ENCODE measurements around the gene ZBTB17.

Gene ZBTB17

GRCh38 chr1:15947382-15948090 is 28.4 kb downstream of the ZBTB17 start:
- DNase-seq (ENCODE audit: low read depth in 2 of 2) = no peak

GRCh38 chr1:15946571-15947381 is 29.1 kb downstream of the ZBTB17 start:
- DNase-seq (ENCODE audit: low read depth in 2 of 2) = no peak

- DNase-seq (ENCODE audit: low read depth in 2 of 2) = no peak
These were observed 30.0 kb downstream of the ZBTB17 start for GRCh38 chr1:15945832-15946448.

GRCh38 chr1:15945011-15945831 is 30.7 kb downstream of the ZBTB17 start:
- DNase-seq (ENCODE audit: low read depth in 2 of 2) = no peak

GRCh38 chr1:15944308-15945010 is 31.4 kb downstream of the ZBTB17 start:
- no peak for DNase-seq (ENCODE audit: low read depth in 2 of 2)

- DNase-seq (ENCODE audit: low read depth in 2 of 2) = no peak
These were observed 32.0 kb downstream of the ZBTB17 start for GRCh38 chr1:15943992-15944307.

GRCh38 chr1:15943328-15943991 is 32.4 kb downstream of the ZBTB17 start:
- DNase-seq (ENCODE audit: low read depth in 2 of 2) = no peak

- no peak for DNase-seq (ENCODE audit: low read depth in 2 of 2)
These were observed 33.1 kb downstream of the ZBTB17 start for GRCh38 chr1:15942661-15943327.

GRCh38 chr1:15941899-15942660 is 33.8 kb downstream of the ZBTB17 start:
- DNase-seq (ENCODE audit: low read depth in 2 of 2) = no peak

GRCh38 chr1:15941044-15941840 is 34.7 kb downstream of the ZBTB17 start:
- no peak for DNase-seq (ENCODE audit: low read depth in 2 of 2)

GRCh38 chr1:15940110-15941043 is 35.5 kb downstream of the ZBTB17 start:
- DNase-seq (ENCODE audit: low read depth in 2 of 2) = no peak

GRCh38 chr1:15939181-15940109 is 36.5 kb downstream of the ZBTB17 start:
- DNase-seq (ENCODE audit: low read depth in 2 of 2) = no peak

GRCh38 chr1:15938628-15939161 is 37.2 kb downstream of the ZBTB17 start:
- no peak for DNase-seq (ENCODE audit: low read depth in 2 of 2)

- no peak for DNase-seq (ENCODE audit: low read depth in 2 of 2)
These were observed 38.2 kb downstream of the ZBTB17 start for GRCh38 chr1:15937706-15938168.

GRCh38 chr1:15937146-15937545 is 38.8 kb downstream of the ZBTB17 start:
- DNase-seq (ENCODE audit: low read depth in 2 of 2) = no peak

- no peak for DNase-seq (ENCODE audit: low read depth in 2 of 2)
These were observed 39.9 kb downstream of the ZBTB17 start for GRCh38 chr1:15936025-15936424.

All from fibroblast of skin of left biceps (primary cell).